ENCODE data around the gene TBL1Y.
"Not testable (repeated sequence)": the region's sequence is repeated elsewhere in the genome, so short reads cannot be mapped to it uniquely, and the experiment has no call there.

The TBL1Y gene

GRCh38 chrY:6910372-6911252 is at the start of gene TBL1Y:
Gene TBL1Y (plus strand): TSS chrY:6910697. CDS start chrY:7025085, 114,388 bp downstream.
- no peaks in the 10 kb centered on the region for H3K4me1 ChIP-seq
- no peak within 1 kb of the TSS for H3K27ac ChIP-seq
- H3K4me3 ChIP-seq = no peak within 1 kb of the TSS
- H3K4me2 ChIP-seq = no peak within 1 kb of the TSS
- no peaks in the 10 kb centered on the region for H4K20me1 ChIP-seq
- H3K36me3 ChIP-seq = no peaks in the 10 kb centered on the region
- no peaks in the 10 kb centered on the region for H3K27me3 ChIP-seq
- H3K9me3 ChIP-seq = no peaks in the 10 kb centered on the region
- no peak within 1 kb of the TSS for H3K9ac ChIP-seq
- no peak for TF ChIP-seq Cebpa-rat (IDR thresholded peaks at IDR 0.05)

DNA sequence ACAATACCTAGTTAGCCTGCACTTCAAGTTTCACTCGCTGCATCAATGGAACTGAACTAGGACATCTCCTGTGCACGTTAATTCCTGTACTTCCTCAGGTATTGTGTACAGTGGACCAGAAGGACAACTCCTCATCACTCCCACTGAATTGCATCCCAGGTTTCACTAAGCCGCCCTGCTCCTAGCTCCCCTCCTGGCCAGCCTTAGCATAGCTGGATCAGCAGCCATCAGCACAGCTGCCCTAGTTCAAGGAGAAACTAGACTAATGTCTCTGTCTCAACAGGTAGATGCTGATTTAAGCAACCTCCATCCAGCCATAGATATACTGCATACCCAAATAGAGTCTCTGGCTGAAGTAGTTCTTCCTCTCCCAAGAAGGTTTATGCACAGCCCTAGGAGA is 16.0 kb upstream of the TBL1Y start:
- Histone ChIP-seq H3K4me2 (no peak overlapping the region), H3K27me3 (no peaks in the 10 kb centered on the region), H3K4me3 (no peak overlapping the region), H4K20me1 (no peaks in the 10 kb centered on the region), H3K4me1 (no peaks in the 10 kb centered on the region), H3K27ac (no peak overlapping the region), H3K9me3 (no peaks in the 10 kb centered on the region), H3K36me3 (no peaks in the 10 kb centered on the region), H3K9ac (no peak overlapping the region)
- TF ChIP-seq Cebpa-rat (IDR thresholded peaks at IDR 0.05) = no peak

DNA sequence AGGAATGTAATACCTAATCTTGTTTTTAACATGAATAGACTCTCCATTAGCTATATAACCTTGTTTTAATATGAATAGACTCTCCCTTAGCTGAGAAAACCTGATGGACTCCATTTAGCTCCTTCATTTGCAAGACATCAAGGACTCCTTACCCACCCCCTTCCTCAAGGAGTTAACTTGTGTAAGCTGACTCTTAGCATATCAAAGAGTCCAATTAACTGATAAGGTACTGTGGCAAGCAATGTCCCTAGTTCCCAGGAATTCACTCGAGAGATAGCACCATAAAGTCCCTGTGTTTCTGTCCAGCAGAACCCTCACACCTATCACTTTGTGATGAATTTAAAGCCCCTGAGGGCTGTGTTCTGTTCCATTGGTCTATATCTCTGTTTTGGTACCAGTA is 15.3 kb upstream of the TBL1Y start:
- no peaks in the 10 kb centered on the region for H3K4me1 ChIP-seq
- H3K36me3 ChIP-seq = no peaks in the 10 kb centered on the region
- no peaks in the 10 kb centered on the region for H4K20me1 ChIP-seq
- no peak overlapping the region for H3K27ac ChIP-seq
- H3K9me3 ChIP-seq = no peaks in the 10 kb centered on the region
- no peak for TF ChIP-seq Cebpa-rat (IDR thresholded peaks at IDR 0.05)
- no peak overlapping the region for H3K4me3 ChIP-seq
- H3K4me2 ChIP-seq = no peak overlapping the region
- no peaks in the 10 kb centered on the region for H3K27me3 ChIP-seq
- no peak overlapping the region for H3K9ac ChIP-seq

- not testable (repeated sequence) for H3K27ac ChIP-seq, H3K9me3 ChIP-seq, H3K4me3 ChIP-seq, H3K36me3 ChIP-seq, H4K20me1 ChIP-seq, H3K4me1 ChIP-seq, H3K9ac ChIP-seq, H3K4me2 ChIP-seq, H3K27me3 ChIP-seq
Measured at GRCh38 chrY:6902116-6902515, 8.4 kb upstream of the TBL1Y start.

DNA sequence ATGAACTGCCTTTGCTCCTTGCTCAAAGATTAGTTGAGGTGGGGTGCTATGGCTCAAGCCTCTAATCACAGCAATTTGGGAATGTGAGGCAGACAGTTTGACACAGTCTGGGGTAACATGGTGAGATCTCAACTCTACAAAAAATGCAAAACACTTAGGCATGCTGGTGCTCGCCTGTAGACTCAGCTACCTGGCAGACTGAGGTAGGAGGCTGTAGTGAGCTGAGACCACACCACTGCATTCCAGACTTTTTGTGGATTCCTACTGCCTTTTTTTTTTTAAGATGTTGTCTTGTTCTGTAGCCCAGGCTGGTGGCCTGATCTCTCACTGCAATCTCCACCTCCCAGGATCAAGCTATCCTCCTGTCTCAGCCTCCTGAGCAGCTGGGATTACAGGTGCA is 2.9 kb upstream of the TBL1Y start:
- Histone ChIP-seq H4K20me1 (no peaks in the 10 kb centered on the region), H3K27me3 (no peaks in the 10 kb centered on the region), H3K27ac (no peak overlapping the region), H3K36me3 (no peaks in the 10 kb centered on the region), H3K4me1 (no peaks in the 10 kb centered on the region), H3K9ac (no peak overlapping the region), H3K9me3 (no peaks in the 10 kb centered on the region), H3K4me2 (no peak overlapping the region), H3K4me3 (no peak overlapping the region)
- no peak for TF ChIP-seq Cebpa-rat (IDR thresholded peaks at IDR 0.05)

DNA sequence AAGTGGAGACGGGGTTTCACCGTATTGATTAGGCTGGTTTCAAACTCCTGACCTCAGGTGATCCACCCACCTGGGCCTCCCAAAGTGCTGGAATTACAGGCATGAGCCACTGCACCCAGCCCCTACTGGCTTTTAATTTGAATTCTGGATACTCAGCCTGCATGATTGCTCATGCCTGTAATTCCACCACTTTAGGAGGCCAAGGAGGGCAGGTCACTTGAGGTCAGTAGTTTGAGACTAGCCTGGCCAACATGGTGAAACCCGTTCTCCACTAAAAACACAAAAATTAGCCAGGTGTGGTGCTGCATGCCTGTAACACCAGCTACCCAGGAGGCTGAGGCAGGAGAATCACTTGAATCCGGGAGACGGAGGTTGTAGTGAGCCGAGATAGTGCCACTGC is 2.5 kb upstream of the TBL1Y start:
- H3K4me3 ChIP-seq, H3K36me3 ChIP-seq, H3K27me3 ChIP-seq, H3K9ac ChIP-seq, H3K27ac ChIP-seq, H4K20me1 ChIP-seq, H3K9me3 ChIP-seq, H3K4me2 ChIP-seq, H3K4me1 ChIP-seq: not testable (repeated sequence)

GRCh38 chrY:6909118-6909521 is 1.4 kb upstream of the TBL1Y start:
- Histone ChIP-seq H3K27ac (no peak overlapping the region), H3K27me3 (no peaks in the 10 kb centered on the region), H3K36me3 (no peaks in the 10 kb centered on the region), H3K4me2 (no peak overlapping the region), H3K9me3 (no peaks in the 10 kb centered on the region), H3K4me3 (no peak overlapping the region), H4K20me1 (no peaks in the 10 kb centered on the region), H3K9ac (no peak overlapping the region), H3K4me1 (no peaks in the 10 kb centered on the region)
- TF ChIP-seq Cebpa-rat (IDR thresholded peaks at IDR 0.05) = no peak

- H3K4me2 ChIP-seq = no peak overlapping the region
- H3K4me1 ChIP-seq = no peaks in the 10 kb centered on the region
- no peaks in the 10 kb centered on the region for H3K36me3 ChIP-seq
- no peaks in the 10 kb centered on the region for H4K20me1 ChIP-seq
- H3K27me3 ChIP-seq = no peaks in the 10 kb centered on the region
- TF ChIP-seq Cebpa-rat (IDR thresholded peaks at IDR 0.05) = no peak
- no peak overlapping the region for H3K4me3 ChIP-seq
- H3K9me3 ChIP-seq = no peaks in the 10 kb centered on the region
- no peak overlapping the region for H3K27ac ChIP-seq
- no peak overlapping the region for H3K9ac ChIP-seq
Measured at GRCh38 chrY:6909856-6910255, 641 bp upstream of the TBL1Y start.

DNA sequence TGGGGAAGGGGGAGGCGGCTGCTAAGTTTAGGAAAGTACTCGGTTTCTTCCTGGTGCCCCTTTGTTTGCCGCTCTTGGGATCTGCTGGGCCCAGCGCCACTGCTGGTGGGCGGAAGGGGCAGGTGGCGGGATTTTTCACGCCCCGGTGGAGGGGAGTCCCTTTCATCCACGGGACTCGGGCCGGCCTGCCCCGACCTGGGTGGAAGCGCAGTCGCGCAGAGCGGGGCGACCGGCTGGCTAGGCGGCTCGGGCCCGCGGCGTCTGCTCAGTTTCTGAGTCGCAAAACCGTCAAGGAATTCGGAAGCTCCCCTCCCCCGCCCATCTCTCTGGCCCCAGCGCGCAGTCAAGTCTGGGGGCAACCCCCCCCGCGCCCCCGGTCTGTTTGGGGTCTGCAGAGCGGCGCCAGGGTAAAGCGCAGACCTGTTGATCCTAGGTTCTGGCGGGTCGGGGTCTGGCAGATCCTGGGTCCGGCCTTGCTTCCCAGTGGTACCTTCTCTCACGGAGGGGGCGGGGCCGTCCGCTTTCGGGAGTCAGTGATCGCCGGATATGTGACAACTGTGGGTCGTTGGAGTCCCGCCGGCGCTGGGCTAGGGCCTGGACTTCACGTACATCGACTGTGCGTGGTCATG is 870 bp downstream of the TBL1Y start, which contains the start of gene AMELY:
Gene AMELY (minus strand): TSS at position 500 of the 629 bp plus-strand sequence. CDS start 39,144 bp downstream, outside the sequence.
- no peak within 1 kb of the TSS for H3K9ac ChIP-seq
- TF ChIP-seq Cebpa-rat (IDR thresholded peaks at IDR 0.05) = no peak
- H3K4me3 ChIP-seq = no peak within 1 kb of the TSS
- H3K9me3 ChIP-seq = no peaks in the 10 kb centered on the region
- no peak within 1 kb of the TSS for H3K4me2 ChIP-seq
- H4K20me1 ChIP-seq = no peaks in the 10 kb centered on the region
- no peaks in the 10 kb centered on the region for H3K36me3 ChIP-seq
- no peaks in the 10 kb centered on the region for H3K4me1 ChIP-seq
- H3K27me3 ChIP-seq = no peaks in the 10 kb centered on the region
- H3K27ac ChIP-seq = no peak within 1 kb of the TSS

DNA sequence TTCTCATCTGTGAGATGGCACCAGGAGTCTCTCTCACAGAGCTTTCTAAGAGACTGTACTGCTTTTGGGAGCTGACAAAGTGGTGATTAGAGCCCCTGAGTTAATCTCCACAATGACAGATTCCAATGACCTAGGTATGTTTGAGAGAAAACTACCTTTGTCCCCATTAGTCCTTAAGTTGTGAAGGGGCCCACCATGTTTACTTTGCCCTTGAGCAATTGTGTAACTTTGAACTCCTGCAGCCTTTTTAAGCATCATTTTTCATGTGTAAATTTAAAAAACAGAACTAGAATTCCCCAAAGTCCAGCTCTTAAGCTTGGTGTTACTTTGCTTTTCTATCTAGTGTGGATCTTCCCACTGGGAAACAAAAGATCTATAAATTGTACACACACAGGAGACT is 2.9 kb downstream of the TBL1Y start:
- Histone ChIP-seq H3K4me3 (no peak overlapping the region), H3K36me3 (no peaks in the 10 kb centered on the region), H3K4me1 (no peaks in the 10 kb centered on the region), H3K27me3 (no peaks in the 10 kb centered on the region), H3K27ac (no peak overlapping the region), H3K4me2 (no peak overlapping the region), H3K9ac (no peak overlapping the region), H4K20me1 (no peaks in the 10 kb centered on the region), H3K9me3 (no peaks in the 10 kb centered on the region)
- no peak for TF ChIP-seq Cebpa-rat (IDR thresholded peaks at IDR 0.05)
